BJ (cell line): ENCODE data around the gene TCP11. TPM values are rescaled to one million over a fixed set of nuclear protein-coding genes. Genes with fewer than 3 reads are reported as not detected.

Experiments used
- CTCF ChIA-PET: fragments of 350-600 bp; formaldehyde crosslinking; extraction: SDS; loops from one replicate; lab custom pipeline; 2021; ENCODE audit warnings: antibody characterized with exemption, inconsistent platforms; lab: Yijun Ruan, JAX
- POLR2A ChIA-PET: fragments of 300-600 bp; sonication (Branson Sonifier 250); formaldehyde crosslinking; extraction: SDS; loops from one replicate; lab custom pipeline; 2021; ENCODE audit warnings: antibody characterized with exemption; lab: Charles Lee
- DNase-seq: peaks from one replicate; pipeline ENCODE4 v3.0.0-alpha.2; 2011; ENCODE audit warnings: low read depth
- H3K27me3 ChIP-seq: 2 replicates; pipeline ENCODE4 v1.6.0; 2011; ENCODE audit warnings: low read length; ENCODE audit not compliant: control insufficient read depth, insufficient read depth
- H3K36me3 ChIP-seq: 2 replicates; pipeline ENCODE4 v1.5.1; 2011; ENCODE audit warnings: low read length; ENCODE audit not compliant: control insufficient read depth, insufficient read depth
- H3K4me3 ChIP-seq: 2 replicates; pipeline ENCODE4 v1.5.1; 2011; ENCODE audit warnings: low read depth, mild to moderate bottlenecking, control low read depth, low read length
- polyA plus RNA-seq: library from polyadenylated mRNA; depleted of rRNA; stranded (reverse); fragments of >200 nt; gene quantifications from 2 replicates; pipeline ENCODE4 v1.2.3, GENCODE V29; 2011
- TF ChIP-seq, protein P1 (sequence below): IDR thresholded peaks from 2 replicates; pipeline ENCODE4 v1.5.1; 2011; ENCODE audit warnings: low read depth, mild to moderate bottlenecking, control low read depth, inconsistent platforms, low read length, moderate library complexity; ENCODE audit not compliant: insufficient read depth

The TCP11 gene
- polyA plus RNA-seq, 1 experiment: 0.23 TPM

DNA sequence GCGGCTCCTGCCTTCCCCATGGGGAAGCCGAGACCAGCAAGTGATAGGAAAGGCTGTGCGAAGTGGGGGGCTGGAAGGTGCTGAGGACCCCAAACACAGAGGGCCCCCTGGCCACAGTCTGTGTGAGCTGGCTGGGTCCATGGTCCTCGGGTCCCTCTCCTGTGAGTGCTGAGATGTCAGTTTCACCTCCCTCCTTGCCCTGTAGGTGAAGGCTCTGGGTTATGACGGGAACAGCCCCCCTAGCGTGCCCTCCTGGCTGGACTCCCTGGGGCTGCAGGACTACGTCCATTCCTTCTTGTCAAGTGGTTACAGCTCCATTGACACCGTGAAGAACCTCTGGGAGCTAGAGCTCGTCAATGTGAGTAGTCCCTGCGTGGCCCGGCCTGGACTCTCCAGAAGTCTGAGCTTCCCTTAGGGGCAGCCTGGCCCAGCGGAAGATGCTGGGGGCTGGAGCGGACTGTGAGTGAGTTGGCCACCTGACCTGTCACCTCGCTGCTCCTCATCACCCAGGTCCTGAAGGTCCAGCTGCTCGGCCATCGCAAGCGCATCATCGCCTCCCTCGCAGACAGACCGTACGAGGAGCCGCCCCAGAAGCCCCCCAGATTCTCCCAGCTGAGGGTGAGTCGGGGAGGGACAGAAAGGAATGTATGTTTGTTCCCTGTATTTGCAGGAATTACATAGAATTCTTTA lies 61.7 kb downstream of the TCP11 start:
- Histone ChIP-seq H3K36me3 (peaks cover 17% of the 10 kb centered on the region), H3K27me3 (no peaks in the 10 kb centered on the region), H3K4me3 (no peak overlapping the region)
- ChIA-PET CTCF (interaction anchor here (0.6 to 1.5 kb wide), 3 partner anchors 12 to 13 kb away, joined by 3 to 4 read pairs (median 3); no protein-coding TSS in a partner anchor), POLR2A (no interaction called here)
- no peak for DNase-seq
- TF ChIP-seq, protein P1, sequence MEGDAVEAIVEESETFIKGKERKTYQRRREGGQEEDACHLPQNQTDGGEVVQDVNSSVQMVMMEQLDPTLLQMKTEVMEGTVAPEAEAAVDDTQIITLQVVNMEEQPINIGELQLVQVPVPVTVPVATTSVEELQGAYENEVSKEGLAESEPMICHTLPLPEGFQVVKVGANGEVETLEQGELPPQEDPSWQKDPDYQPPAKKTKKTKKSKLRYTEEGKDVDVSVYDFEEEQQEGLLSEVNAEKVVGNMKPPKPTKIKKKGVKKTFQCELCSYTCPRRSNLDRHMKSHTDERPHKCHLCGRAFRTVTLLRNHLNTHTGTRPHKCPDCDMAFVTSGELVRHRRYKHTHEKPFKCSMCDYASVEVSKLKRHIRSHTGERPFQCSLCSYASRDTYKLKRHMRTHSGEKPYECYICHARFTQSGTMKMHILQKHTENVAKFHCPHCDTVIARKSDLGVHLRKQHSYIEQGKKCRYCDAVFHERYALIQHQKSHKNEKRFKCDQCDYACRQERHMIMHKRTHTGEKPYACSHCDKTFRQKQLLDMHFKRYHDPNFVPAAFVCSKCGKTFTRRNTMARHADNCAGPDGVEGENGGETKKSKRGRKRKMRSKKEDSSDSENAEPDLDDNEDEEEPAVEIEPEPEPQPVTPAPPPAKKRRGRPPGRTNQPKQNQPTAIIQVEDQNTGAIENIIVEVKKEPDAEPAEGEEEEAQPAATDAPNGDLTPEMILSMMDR: no peak

DNA sequence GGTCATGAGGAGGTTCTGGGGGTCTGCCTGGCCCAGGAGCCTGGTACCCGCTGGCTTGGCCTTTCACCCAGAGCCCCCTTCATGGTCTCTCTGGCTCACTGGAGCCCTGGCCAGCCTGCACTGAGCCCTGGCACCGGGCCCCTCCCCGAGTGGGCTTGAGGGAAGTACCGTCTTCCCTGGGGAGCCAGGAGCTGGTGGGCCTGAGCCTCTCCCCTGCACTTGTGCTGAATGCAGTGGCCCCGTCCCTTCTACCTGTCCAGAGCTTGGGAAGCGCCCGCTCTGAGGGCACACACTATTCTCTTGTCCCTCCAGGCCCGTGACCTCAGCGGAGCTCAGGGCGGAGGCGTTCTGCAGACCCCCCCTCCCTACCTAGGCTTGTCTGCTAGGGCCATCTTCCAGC lies 62.2 kb downstream of the TCP11 start:
- no peak for DNase-seq
- no peaks in the 10 kb centered on the region for H3K27me3 ChIP-seq
- TF ChIP-seq, protein P1: no peak
- no peak overlapping the region for H3K4me3 ChIP-seq
- H3K36me3 ChIP-seq: peaks cover 17% of the 10 kb centered on the region
- ChIA-PET POLR2A (no interaction called here), CTCF (interaction anchor here (0.6 to 1.5 kb wide), 3 partner anchors 12 to 14 kb away, joined by 3 to 4 read pairs (median 3); no protein-coding TSS in a partner anchor)

DNA sequence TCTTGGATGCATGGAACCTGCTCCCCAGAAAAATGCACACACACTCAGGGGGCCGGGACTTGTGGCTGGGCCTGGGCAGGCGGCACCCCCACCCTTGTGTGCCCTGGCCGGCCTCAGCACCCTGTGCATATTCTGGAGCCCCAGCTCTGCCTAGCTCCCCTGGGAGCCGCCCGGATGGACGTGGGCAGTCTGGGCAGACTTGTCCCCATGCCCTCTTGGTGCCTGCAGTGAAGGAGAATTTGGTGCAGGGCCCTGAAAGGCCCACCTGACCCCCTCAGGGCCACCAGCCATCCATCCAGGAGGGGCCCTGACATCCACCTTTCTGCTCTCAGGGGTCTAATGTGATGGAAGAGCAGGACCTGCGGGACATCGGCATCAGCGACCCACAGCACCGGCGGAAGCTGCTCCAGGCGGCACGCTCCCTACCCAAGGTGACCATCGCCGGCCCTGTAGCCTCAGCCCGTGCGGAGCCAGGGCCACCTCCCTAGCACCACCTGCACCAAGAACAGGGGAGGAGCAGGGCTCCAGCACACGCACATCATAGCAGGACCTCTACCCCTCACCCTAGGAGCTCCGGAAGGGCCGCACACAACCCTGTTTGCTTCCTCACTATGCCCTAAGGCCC lies 62.8 kb downstream of the TCP11 start:
- CTCF ChIA-PET: interaction anchor here (0.9 to 1.5 kb wide), 3 partner anchors 12 to 14 kb away, joined by 3 to 6 read pairs (median 3); no protein-coding TSS in a partner anchor

DNA sequence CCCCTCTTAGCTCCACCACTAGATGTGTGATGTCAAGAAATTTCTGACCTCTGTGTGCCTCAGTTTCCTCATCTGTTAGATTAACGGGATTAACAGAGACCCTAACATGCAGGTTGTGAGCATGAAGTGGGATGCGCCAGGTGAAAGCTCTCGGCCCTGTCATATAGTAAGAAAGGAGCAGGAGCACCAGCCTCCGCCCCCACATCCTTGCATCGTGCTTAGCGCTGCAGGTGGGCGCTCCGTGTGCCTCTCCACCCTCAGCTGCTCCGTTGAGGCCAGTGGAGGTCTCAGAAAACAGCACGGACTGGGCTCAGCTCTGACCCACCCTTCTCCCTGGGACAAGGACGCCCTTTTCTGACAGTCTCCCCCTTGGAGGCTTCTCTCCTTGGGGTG lies 63.4 kb downstream of the TCP11 start:
- TF ChIP-seq, protein P1: no peak
- no peak for DNase-seq
- CTCF ChIA-PET: interaction anchor here (1.4 kb wide), 1 partner anchor 13 kb away, joined by 6 read pairs; no protein-coding TSS in a partner anchor
- Histone ChIP-seq H3K4me3 (no peak overlapping the region), H3K36me3 (peaks cover 11% of the 10 kb centered on the region), H3K27me3 (no peaks in the 10 kb centered on the region)
- POLR2A ChIA-PET: no interaction called here

More for the DNA sequence above, 62.8 kb downstream of the TCP11 start:
- POLR2A ChIA-PET: no interaction called here
- Histone ChIP-seq H3K27me3 (no peaks in the 10 kb centered on the region), H3K36me3 (peaks cover 14% of the 10 kb centered on the region), H3K4me3 (no peak overlapping the region)
- DNase-seq: no peak
- TF ChIP-seq, protein P1: no peak

DNA sequence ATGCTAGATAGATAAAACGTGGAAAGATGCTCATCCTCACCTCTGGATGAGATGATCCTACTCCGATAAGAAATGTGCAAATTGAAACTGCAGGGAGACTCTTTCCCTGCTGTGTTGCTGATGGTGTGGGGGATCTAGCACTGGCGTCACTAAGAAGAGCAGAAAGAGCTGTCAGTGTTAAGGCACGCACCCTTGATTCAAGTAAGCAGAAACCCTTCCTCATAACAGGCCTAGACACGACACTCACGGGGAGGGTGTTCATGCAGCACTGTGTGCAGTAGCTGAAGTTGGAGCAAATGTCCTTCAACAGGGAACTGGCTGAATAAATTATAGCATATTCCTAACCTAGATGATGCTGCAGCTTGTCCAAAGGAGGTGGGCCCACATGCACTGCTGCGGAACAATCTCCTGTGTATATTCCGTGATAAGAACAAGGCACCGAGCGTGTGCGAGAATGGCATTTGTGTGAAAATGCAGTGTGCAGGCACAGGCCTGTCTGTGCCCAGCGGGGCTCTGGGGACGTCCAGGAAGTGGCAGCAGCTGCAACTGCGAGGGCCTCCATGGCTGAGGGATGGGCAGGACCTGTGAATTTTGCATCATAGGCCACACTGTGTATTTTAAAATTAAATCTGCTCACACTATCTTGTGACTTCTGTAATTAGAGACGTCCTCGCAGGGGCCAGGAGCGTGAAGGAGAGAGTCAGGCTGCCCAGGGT lies 64.0 kb downstream of the TCP11 start:
- POLR2A ChIA-PET: no interaction called here
- CTCF ChIA-PET: interaction anchor here (1.4 kb wide), 1 partner anchor 13 kb away, joined by 6 read pairs; no protein-coding TSS in a partner anchor
- H3K27me3 ChIP-seq: no peaks in the 10 kb centered on the region

More for the DNA sequence above, 64.0 kb downstream of the TCP11 start:
- Histone ChIP-seq H3K4me3 (no peak overlapping the region), H3K36me3 (peaks cover 8% of the 10 kb centered on the region)
- no peak for DNase-seq
- TF ChIP-seq, protein P1: no peak
